Body of pancreas (tissue), 4 donors: Measurements from ENCODE around the gene PLTP. TPM values are rescaled to one million over a fixed set of nuclear protein-coding genes. Genes with fewer than 3 reads are reported as not detected.

Experiments
- ATAC-seq: fragments of 150-250 bp; one replicate; pipeline ENCODE4 v1.9.1; 2016
- DNase-seq, 4 donors: peaks; one replicate each; pipeline ENCODE4 v3.0.0-alpha.2; 2019
- H3K27ac ChIP-seq, 4 donors: fragments of 200-600 bp; sonication (generic); 1 replicate in 3 of 4; 2 replicates in 1 of 4; pipeline versions ENCODE4 v1.5.1 to v1.6.1; 2016 to 2019; ENCODE audit warnings: mild to moderate bottlenecking in 1 of 4, mixed read lengths in 1 of 4, moderate library complexity in 1 of 4
- H3K27me3 ChIP-seq, 2 donors: fragments of 200-600 bp; sonication (generic); one replicate each; pipeline ENCODE4 v1.6.0; 2016; ENCODE audit warnings: mild to moderate bottlenecking in 1 of 2
- H3K36me3 ChIP-seq, 2 donors: fragments of 200-600 bp; sonication (generic); replicated peaks in 1 of 2; 2 replicates each; pipeline ENCODE4 v1.5.1; 2016; ENCODE audit warnings: low read depth in 2 of 2; ENCODE audit not compliant: insufficient read depth in 1 of 2
- H3K4me1 ChIP-seq: fragments of 200-600 bp; sonication (generic); one replicate; pipeline ENCODE4 v1.6.0; 2016
- H3K4me3 ChIP-seq, 2 donors: fragments of 200-600 bp; sonication (generic); 1 replicate in 1 of 2; 2 replicates in 1 of 2; pipeline ENCODE4 v1.5.1; 2016 to 2019
- H3K9me3 ChIP-seq, 3 donors: fragments of 200-600 bp; sonication (generic); 1 replicate in 2 of 3; 2 replicates in 1 of 3; pipeline ENCODE4 v1.5.1; 2016
- POLR2A ChIP-seq, 3 donors: fragments of 450-650 bp; IDR thresholded peaks; one replicate each; pipeline ENCODE4 v1.6.1; 2016; ENCODE audit warnings: antibody characterized with exemption in 3 of 3, mild to moderate bottlenecking in 2 of 3
- WGBS, 2 donors: methylation state at CpG; one replicate each; pipeline ENCODE4 v1.1.5; 2017; 5-methylcytosine and 5-hydroxymethylcytosine counted together
- intact Hi-C: fragments of 100-400 bp; cut with DNase I; formaldehyde crosslinking; loops from one replicate; pipeline ENCODE4 v1.15.1; 2023
- total RNA-seq, 2 donors: library from RNA; depleted of rRNA; stranded (reverse); fragments of >200 nt; gene quantifications; one replicate each; pipeline ENCODE4 v1.1.0, GENCODE V29; 2016
- TF ChIP-seq, protein P1 (sequence below), 7 experiments: fragments of 450-650 bp in 4 of 7; fragments of 200-600 bp in 3 of 7; sonication (generic) in 3 of 7; IDR thresholded peaks; one replicate each; pipeline ENCODE4 v1.5.1; 2016 to 2019; ENCODE audit warnings: antibody characterized with exemption in 7 of 7

Gene PLTP
- total RNA-seq, 2 donors from 2014 or later = 109 to 198 TPM

DNA sequence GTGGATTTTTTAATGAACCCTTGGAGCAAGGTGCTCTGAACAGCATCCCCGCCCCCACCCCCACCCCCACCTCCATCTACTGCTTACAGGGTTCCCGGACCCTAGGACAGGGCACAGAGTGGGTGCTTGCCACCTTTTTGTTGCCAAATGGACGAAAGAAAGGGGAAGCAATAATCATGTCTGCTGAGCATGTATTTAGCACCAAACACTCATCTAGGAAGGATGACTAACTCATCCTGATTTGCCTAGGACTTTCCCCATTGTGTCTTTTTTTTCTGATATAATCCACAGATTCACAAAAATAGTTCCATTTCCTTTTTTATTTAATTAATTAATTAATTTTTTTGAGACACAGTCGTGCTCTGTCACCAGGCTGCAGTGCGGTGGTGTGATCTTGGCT, 1.2 kb upstream of the PLTP start:
- ATAC-seq (no peak), DNase-seq (no peak)
- no peak for TF ChIP-seq POLR2A (IDR thresholded peaks at IDR 0.05)
- TF ChIP-seq, protein P1, sequence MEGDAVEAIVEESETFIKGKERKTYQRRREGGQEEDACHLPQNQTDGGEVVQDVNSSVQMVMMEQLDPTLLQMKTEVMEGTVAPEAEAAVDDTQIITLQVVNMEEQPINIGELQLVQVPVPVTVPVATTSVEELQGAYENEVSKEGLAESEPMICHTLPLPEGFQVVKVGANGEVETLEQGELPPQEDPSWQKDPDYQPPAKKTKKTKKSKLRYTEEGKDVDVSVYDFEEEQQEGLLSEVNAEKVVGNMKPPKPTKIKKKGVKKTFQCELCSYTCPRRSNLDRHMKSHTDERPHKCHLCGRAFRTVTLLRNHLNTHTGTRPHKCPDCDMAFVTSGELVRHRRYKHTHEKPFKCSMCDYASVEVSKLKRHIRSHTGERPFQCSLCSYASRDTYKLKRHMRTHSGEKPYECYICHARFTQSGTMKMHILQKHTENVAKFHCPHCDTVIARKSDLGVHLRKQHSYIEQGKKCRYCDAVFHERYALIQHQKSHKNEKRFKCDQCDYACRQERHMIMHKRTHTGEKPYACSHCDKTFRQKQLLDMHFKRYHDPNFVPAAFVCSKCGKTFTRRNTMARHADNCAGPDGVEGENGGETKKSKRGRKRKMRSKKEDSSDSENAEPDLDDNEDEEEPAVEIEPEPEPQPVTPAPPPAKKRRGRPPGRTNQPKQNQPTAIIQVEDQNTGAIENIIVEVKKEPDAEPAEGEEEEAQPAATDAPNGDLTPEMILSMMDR (IDR thresholded peaks at IDR 0.05) = no peak
- intact Hi-C loops = no loop called here
- H3K27ac ChIP-seq = no peak overlapping the region
- no peaks in the 10 kb centered on the region for H3K27me3 ChIP-seq
- 52 to 58% methylated on average over 3 to 5 of the region's 5 CpGs for WGBS, 2 donors
- H3K36me3 ChIP-seq = no peaks in the 10 kb centered on the region
- H3K4me3 ChIP-seq = no peak overlapping the region
- H3K4me1 ChIP-seq = peaks cover 18% of the 10 kb centered on the region
- no peaks in the 10 kb centered on the region for H3K9me3 ChIP-seq

DNA sequence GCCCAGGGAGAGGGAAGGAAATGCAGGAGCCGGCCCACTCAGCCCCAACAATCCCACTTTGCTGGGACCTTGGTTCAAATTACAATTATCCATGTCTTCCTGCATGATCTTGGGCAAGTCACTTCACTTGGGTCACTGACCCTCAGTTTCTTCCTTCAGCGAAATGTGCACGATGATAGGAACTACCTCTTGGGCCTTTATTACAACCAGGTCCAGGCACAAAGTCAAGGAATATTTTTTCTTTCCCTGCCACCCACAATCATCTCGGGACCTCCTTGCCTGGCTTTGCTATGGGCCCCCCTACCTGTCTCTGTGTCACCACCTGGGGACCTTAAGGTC, 358 bp upstream of the PLTP start:
- peak overlapping the region in 1 of 2 donors; percentile 44 for H3K4me3 ChIP-seq
- H3K9me3 ChIP-seq = no peaks in the 10 kb centered on the region
- DNase-seq = no peak
- intact Hi-C loops = no loop called here
- no peak for ATAC-seq
- peak overlapping the region; percentile 75 to 87 (median 84) for H3K27ac ChIP-seq
- peaks cover 18% of the 10 kb centered on the region for H3K4me1 ChIP-seq
- WGBS, 2 donors = 27 to 29% methylated on average over 4 of the region's 4 CpGs
- TF ChIP-seq POLR2A (IDR thresholded peaks at IDR 0.05) = no peak
- TF ChIP-seq, protein P1 (IDR thresholded peaks at IDR 0.05) = no peak
- H3K36me3 ChIP-seq = peaks cover 0 to 2% of the 10 kb centered on the region in 2 donors
- H3K27me3 ChIP-seq = no peaks in the 10 kb centered on the region

DNA sequence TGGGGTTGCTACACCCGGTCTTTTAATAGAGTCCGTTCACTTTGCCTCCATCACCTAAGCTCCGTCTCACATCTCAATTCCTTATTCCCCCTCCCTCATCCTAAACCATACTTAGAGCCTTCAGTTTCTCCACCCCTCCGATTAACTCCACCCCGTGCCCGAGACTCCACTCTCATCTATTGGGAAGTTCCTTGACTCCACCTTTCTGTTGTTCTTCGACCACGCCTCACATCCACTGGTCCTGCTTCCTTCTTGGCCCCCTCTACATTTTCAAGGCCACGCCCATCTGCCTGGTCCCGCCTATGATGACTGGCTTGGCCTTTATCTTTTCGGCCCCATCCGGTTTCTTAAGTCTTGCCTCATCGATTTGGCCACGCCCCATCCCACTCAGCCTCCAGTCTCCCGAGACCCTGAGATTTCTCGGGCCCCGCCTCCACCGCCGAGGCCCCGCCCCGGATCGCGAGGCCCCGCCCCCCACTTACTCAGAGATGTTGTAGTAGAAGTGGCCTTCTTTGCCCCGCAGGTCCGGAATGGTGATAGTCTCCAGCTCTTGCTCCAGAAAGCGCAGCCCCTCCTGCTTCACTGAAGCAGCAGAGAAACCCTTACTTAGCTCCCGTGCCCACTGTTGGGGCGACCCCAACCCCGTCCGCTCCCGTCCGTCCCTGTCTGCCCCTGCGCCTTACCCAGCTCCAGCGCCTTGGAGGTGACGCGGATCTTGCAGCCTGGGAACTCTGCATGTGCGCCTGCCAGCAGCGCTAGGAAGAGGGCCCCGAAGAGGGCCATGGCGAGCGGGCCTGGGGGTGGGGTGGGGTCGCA, 1.1 kb downstream of the PLTP start:
- H3K4me3 ChIP-seq = peak overlapping the region; percentile 8 to 44
- no peaks in the 10 kb centered on the region for H3K9me3 ChIP-seq
- 7 to 9% methylated on average over 29 to 43 of the region's 43 CpGs for WGBS, 2 donors
- H3K4me1 ChIP-seq = peaks cover 18% of the 10 kb centered on the region
- DNase-seq (peak; percentile 98 to 99 (median 99)), ATAC-seq (peak; percentile 92)
- no peaks in the 10 kb centered on the region for H3K27me3 ChIP-seq
- peak overlapping the region; percentile 75 to 87 (median 84) for H3K27ac ChIP-seq
- TF ChIP-seq, protein P1 (IDR thresholded peaks at IDR 0.05) = no peak
- peak; percentile 75 to 89 (median 88) for TF ChIP-seq POLR2A (IDR thresholded peaks at IDR 0.05)
- H3K36me3 ChIP-seq = peaks cover 0 to 2% of the 10 kb centered on the region in 2 donors
- intact Hi-C loops = no loop called here

DNA sequence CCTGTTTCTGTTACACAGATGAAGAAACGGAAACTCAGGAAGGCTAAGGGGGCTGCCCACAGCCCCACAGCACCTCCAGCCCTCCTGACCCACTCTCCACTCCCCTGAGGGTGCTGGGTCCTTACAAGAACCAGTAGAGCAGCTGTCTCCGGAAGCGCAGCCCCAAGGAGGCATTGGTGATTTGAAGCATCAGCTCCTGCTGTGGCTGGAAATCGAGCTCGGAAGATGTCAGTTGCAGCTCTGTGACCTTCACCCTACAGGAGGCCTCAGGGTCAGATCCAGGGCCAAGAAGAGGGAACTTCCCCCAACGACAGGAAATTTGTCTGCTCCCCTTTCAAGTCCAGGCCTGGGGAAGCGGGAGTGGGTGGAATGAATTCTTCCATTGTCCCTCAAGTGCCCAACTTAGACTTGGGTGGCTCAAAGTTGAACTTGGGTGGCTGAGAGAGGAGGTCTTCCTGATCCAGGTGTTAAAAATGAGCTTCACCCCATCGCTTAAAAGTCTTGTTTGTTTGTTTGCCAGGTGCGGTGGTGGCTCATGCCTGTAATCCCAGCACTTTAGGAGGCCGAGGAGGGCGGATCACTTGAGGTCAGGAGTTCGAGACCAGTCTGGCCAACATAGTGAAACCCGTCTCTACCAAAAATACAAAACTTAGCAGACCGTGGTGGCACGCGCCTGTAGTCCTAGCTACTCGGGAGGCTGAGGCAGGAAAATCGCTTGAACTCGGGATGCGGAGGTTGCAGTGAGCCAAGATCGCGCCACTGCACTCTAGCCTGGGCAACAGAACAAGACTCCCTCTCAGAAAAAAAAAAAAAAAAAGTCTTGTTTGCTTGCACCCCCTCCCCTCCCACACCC, 1.9 kb downstream of the PLTP start:
- H3K4me3 ChIP-seq = no peak overlapping the region
- intact Hi-C loops = no loop called here
- no peaks in the 10 kb centered on the region for H3K27me3 ChIP-seq
- ATAC-seq (no peak), DNase-seq (no peak)
- no peaks in the 10 kb centered on the region for H3K9me3 ChIP-seq
- peaks cover 0 to 2% of the 10 kb centered on the region in 2 donors for H3K36me3 ChIP-seq
- no peak for TF ChIP-seq POLR2A (IDR thresholded peaks at IDR 0.05)
- TF ChIP-seq, protein P1 (IDR thresholded peaks at IDR 0.05) = no peak
- H3K4me1 ChIP-seq = peaks cover 18% of the 10 kb centered on the region
- peak overlapping the region in 2 of 4 donors; percentile 24 to 87 for H3K27ac ChIP-seq
- 79% methylated on average over 19 to 22 of the region's 22 CpGs for WGBS, 2 donors
